Neural progenitor cell (in vitro differentiated cells): ENCODE measurements around the gene PDGFRA. TPM values are rescaled to one million over a fixed set of nuclear protein-coding genes. Genes with fewer than 3 reads are reported as not detected.

Experiments used
- DNase-seq: peaks from one replicate; pipeline ENCODE4 v3.0.0-alpha.2; 2016; ENCODE audit warnings: low spot score
- H2AFZ ChIP-seq: fragments of 200-600 bp; sonication (generic); replicated peaks from 2 replicates; pipeline ENCODE4 v1.6.1; 2016; ENCODE audit warnings: antibody characterized with exemption
- H3F3A ChIP-seq: fragments of 200-600 bp; sonication (generic); 2 replicates; pipeline ENCODE4 v1.6.1; 2016; ENCODE audit warnings: antibody characterized with exemption, low read depth
- H3K27ac ChIP-seq: fragments of 200-600 bp; sonication (generic); 2 replicates; pipeline ENCODE4 v1.5.1; 2016; ENCODE audit warnings: mild to moderate bottlenecking
- H3K27me3 ChIP-seq: fragments of 200-600 bp; sonication (generic); 2 replicates; pipeline ENCODE4 v1.6.1; 2016; ENCODE audit warnings: mild to moderate bottlenecking, moderate library complexity
- H3K36me3 ChIP-seq: fragments of 200-600 bp; sonication (generic); 2 replicates; pipeline ENCODE4 v1.5.1; 2016
- H3K4me1 ChIP-seq: fragments of 200-600 bp; sonication (generic); 2 replicates; pipeline ENCODE4 v1.6.1; 2016; ENCODE audit warnings: mixed run types
- H3K4me2 ChIP-seq: fragments of 200-600 bp; sonication (generic); 2 replicates; pipeline ENCODE4 v1.6.1; 2016
- H3K4me3 ChIP-seq: fragments of 200-600 bp; sonication (generic); 2 replicates; pipeline ENCODE4 v1.5.1; 2016
- H3K79me2 ChIP-seq: fragments of 200-600 bp; sonication (generic); 2 replicates; pipeline ENCODE4 v1.6.1; 2016; ENCODE audit warnings: low read depth
- H3K9ac ChIP-seq: fragments of 200-600 bp; sonication (generic); 2 replicates; pipeline ENCODE4 v1.6.1; 2016
- H3K9me3 ChIP-seq: fragments of 200-600 bp; sonication (generic); 2 replicates; pipeline ENCODE4 v1.5.1; 2016; ENCODE audit warnings: low read depth
- H4K20me1 ChIP-seq: fragments of 200-600 bp; sonication (generic); 2 replicates; pipeline ENCODE4 v1.6.1; 2016; ENCODE audit warnings: low read depth
- H3K27ac Mint-ChIP-seq: 3 replicates; pipeline ENCODE4 v1.8.0; 2021; ENCODE audit warnings: mixed read lengths
- H3K27me3 Mint-ChIP-seq: 2 replicates; pipeline ENCODE4 v1.8.0; 2022; ENCODE audit warnings: low read depth, mild to moderate bottlenecking, inconsistent platforms, moderate library complexity, mixed read lengths; ENCODE audit not compliant: insufficient read depth
- H3K36me3 Mint-ChIP-seq: 3 replicates; pipeline ENCODE4 v1.8.0; 2021; ENCODE audit warnings: mixed read lengths
- H3K4me1 Mint-ChIP-seq: 3 replicates; pipeline ENCODE4 v1.8.0; 2021; ENCODE audit warnings: mixed read lengths
- H3K4me3 Mint-ChIP-seq: 3 replicates; pipeline ENCODE4 v1.8.0; 2021; ENCODE audit warnings: mild to moderate bottlenecking, moderate library complexity, mixed read lengths
- H3K9me3 Mint-ChIP-seq: 3 replicates; pipeline ENCODE4 v1.8.0; 2020; ENCODE audit warnings: mixed read lengths
- EZH2 ChIP-seq: fragments of 200-600 bp; sonication (generic); IDR thresholded peaks from 2 replicates; pipeline ENCODE4 v1.6.1; 2017; ENCODE audit warnings: antibody characterized with exemption, mild to moderate bottlenecking, moderate library complexity
- EZH2phosphoT487 ChIP-seq: fragments of 200-600 bp; sonication (generic); IDR thresholded peaks from 2 replicates; pipeline ENCODE4 v1.6.1; 2017; ENCODE audit warnings: antibody characterized with exemption
- total RNA-seq: library from RNA; depleted of rRNA; stranded (reverse); fragments of >200 nt; gene quantifications from 2 replicates; pipeline ENCODE4 v1.2.3, GENCODE V29; 2015; ENCODE audit warnings: low replicate concordance
- TF ChIP-seq, protein P1 (sequence below): fragments of 200-600 bp; sonication (generic); IDR thresholded peaks from 2 replicates; pipeline ENCODE4 v1.5.1; 2017; ENCODE audit warnings: antibody characterized with exemption, mild to moderate bottlenecking

Gene PDGFRA
- total RNA-seq, 1 donor from 2014 or later = 2.1 TPM

DNA sequence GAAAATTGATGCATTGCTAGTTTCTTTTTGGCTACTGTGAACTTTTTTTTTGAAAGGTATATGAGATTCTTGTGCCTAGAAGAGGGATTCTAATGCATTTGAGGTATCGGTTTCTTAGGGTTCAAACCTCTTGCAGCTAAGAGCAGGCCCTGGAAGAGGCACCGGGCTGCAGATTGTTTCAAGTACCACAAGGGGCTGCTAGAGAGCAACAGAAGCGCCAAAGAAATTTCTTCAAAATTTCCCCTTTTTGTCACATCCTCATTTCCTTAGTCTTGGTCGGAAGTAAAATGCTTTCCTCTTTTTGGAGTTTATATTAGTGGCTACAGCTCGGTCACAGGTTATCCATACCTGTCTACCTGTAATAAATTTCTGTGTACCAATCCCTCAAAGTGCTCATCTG lies 89.8 kb downstream of the PDGFRA start:
- peak overlapping the region; percentile 53 for H2AFZ ChIP-seq

GRCh38 chr4:54320826-54321685 lies 92.0 kb downstream of the PDGFRA start:
- Mint-ChIP-seq H3K4me3 (no peak overlapping the region), H3K27ac (no peak overlapping the region), H3K4me1 (peaks cover 5% of the 10 kb centered on the region), H3K9me3 (peaks cover 6% of the 10 kb centered on the region), H3K36me3 (no peaks in the 10 kb centered on the region), H3K27me3 (peaks cover 6% of the 10 kb centered on the region)
- H3K27me3 ChIP-seq = no peaks in the 10 kb centered on the region
- no peak for DNase-seq
- H3K4me3 ChIP-seq = no peak overlapping the region
- H3K9ac ChIP-seq = no peak overlapping the region
- H3K36me3 ChIP-seq = no peaks in the 10 kb centered on the region
- TF ChIP-seq, protein P1, sequence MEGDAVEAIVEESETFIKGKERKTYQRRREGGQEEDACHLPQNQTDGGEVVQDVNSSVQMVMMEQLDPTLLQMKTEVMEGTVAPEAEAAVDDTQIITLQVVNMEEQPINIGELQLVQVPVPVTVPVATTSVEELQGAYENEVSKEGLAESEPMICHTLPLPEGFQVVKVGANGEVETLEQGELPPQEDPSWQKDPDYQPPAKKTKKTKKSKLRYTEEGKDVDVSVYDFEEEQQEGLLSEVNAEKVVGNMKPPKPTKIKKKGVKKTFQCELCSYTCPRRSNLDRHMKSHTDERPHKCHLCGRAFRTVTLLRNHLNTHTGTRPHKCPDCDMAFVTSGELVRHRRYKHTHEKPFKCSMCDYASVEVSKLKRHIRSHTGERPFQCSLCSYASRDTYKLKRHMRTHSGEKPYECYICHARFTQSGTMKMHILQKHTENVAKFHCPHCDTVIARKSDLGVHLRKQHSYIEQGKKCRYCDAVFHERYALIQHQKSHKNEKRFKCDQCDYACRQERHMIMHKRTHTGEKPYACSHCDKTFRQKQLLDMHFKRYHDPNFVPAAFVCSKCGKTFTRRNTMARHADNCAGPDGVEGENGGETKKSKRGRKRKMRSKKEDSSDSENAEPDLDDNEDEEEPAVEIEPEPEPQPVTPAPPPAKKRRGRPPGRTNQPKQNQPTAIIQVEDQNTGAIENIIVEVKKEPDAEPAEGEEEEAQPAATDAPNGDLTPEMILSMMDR = no peak
- TF ChIP-seq EZH2phosphoT487 (no peak), EZH2 (no peak)
- no peaks in the 10 kb centered on the region for H3K79me2 ChIP-seq
- no peaks in the 10 kb centered on the region for H3F3A ChIP-seq
- H3K4me1 ChIP-seq = no peaks in the 10 kb centered on the region
- H3K9me3 ChIP-seq = no peaks in the 10 kb centered on the region
- no peak overlapping the region for H2AFZ ChIP-seq
- H3K27ac ChIP-seq = no peak overlapping the region
- no peaks in the 10 kb centered on the region for H4K20me1 ChIP-seq
- no peak overlapping the region for H3K4me2 ChIP-seq

More for the DNA sequence above, 89.8 kb downstream of the PDGFRA start:
- Mint-ChIP-seq H3K36me3 (no peaks in the 10 kb centered on the region), H3K4me3 (no peak overlapping the region), H3K27me3 (peaks cover 2% of the 10 kb centered on the region), H3K27ac (no peak overlapping the region), H3K9me3 (no peaks in the 10 kb centered on the region), H3K4me1 (peaks cover under 1% of the 10 kb centered on the region)
- no peak overlapping the region for H3K4me3 ChIP-seq
- H3K27ac ChIP-seq = no peak overlapping the region
- no peaks in the 10 kb centered on the region for H4K20me1 ChIP-seq
- peak; percentile 70 for DNase-seq
- TF ChIP-seq, protein P1 = peak; percentile 86
- TF ChIP-seq EZH2phosphoT487 (no peak), EZH2 (no peak)
- H3K36me3 ChIP-seq = no peaks in the 10 kb centered on the region
- H3K4me2 ChIP-seq = no peak overlapping the region
- no peaks in the 10 kb centered on the region for H3K4me1 ChIP-seq
- H3K79me2 ChIP-seq = no peaks in the 10 kb centered on the region
- H3K9ac ChIP-seq = no peak overlapping the region
- no peaks in the 10 kb centered on the region for H3F3A ChIP-seq
- H3K27me3 ChIP-seq = no peaks in the 10 kb centered on the region
- H3K9me3 ChIP-seq = no peaks in the 10 kb centered on the region

GRCh38 chr4:54322818-54323417 lies 93.8 kb downstream of the PDGFRA start:
- no peak overlapping the region for H3K27ac ChIP-seq
- no peak overlapping the region for H3K27ac Mint-ChIP-seq
- no peak overlapping the region for H3K4me3 Mint-ChIP-seq
- TF ChIP-seq, protein P1 = peak; percentile 83
- no peak for TF ChIP-seq EZH2
- H3K9ac ChIP-seq = no peak overlapping the region
- peaks cover 5% of the 10 kb centered on the region for H3K36me3 Mint-ChIP-seq
- no peaks in the 10 kb centered on the region for H4K20me1 ChIP-seq
- no peaks in the 10 kb centered on the region for H3K4me1 ChIP-seq
- H3K4me3 ChIP-seq = no peak overlapping the region
- DNase-seq = peak; percentile 85
- H3K4me1 Mint-ChIP-seq = peaks cover 5% of the 10 kb centered on the region
- no peak overlapping the region for H3K4me2 ChIP-seq
- H3K9me3 Mint-ChIP-seq = peaks cover 14% of the 10 kb centered on the region
- H3F3A ChIP-seq = no peaks in the 10 kb centered on the region
- no peaks in the 10 kb centered on the region for H3K9me3 ChIP-seq
- peaks cover 13% of the 10 kb centered on the region for H3K27me3 Mint-ChIP-seq
- no peaks in the 10 kb centered on the region for H3K27me3 ChIP-seq
- H3K36me3 ChIP-seq = no peaks in the 10 kb centered on the region
- H2AFZ ChIP-seq = no peak overlapping the region
- H3K79me2 ChIP-seq = no peaks in the 10 kb centered on the region
